WTC11 (cell line): Measurements from ENCODE around the gene MYO15B. TPM values are rescaled to one million over a fixed set of nuclear protein-coding genes. Genes with fewer than 3 reads are reported as not detected.

Source experiments
- ATAC-seq: fragments of 200-7000 bp; cut with Tn5 transposase; 2 replicates; pipeline ENCODE4 v1.10.0; 2021; ENCODE audit warnings: mild to moderate bottlenecking, moderate library complexity
- CTCF ChIA-PET: fragments of 300-600 bp; sonication (Branson Sonifier 250); formaldehyde crosslinking; loops from one replicate; lab custom pipeline; 2021; ENCODE audit warnings: antibody characterized with exemption; lab: Charles Lee
- POLR2A ChIA-PET: fragments of 350-600 bp; sonication (Branson Sonifier 250); formaldehyde crosslinking; loops from one replicate; lab custom pipeline; 2021; ENCODE audit warnings: antibody characterized with exemption; lab: Charles Lee
- DNase-seq: peaks from one replicate; pipeline ENCODE4 v3.0.0; 2021; ENCODE audit warnings: low spot score
- H3K27ac Mint-ChIP-seq: 2 replicates; pipeline ENCODE4 v1.8.0; 2021; ENCODE audit warnings: mixed read lengths
- H3K27me3 Mint-ChIP-seq: 2 replicates; pipeline ENCODE4 v1.8.0; 2021; ENCODE audit warnings: low read depth, mild to moderate bottlenecking, moderate library complexity, mixed read lengths
- H3K36me3 Mint-ChIP-seq: 2 replicates; pipeline ENCODE4 v1.8.0; 2021; ENCODE audit warnings: mixed read lengths
- H3K4me1 Mint-ChIP-seq: 2 replicates; pipeline ENCODE4 v1.8.0; 2022; ENCODE audit warnings: mixed read lengths
- H3K4me3 Mint-ChIP-seq: 2 replicates; pipeline ENCODE4 v1.8.0; 2021; ENCODE audit warnings: mild to moderate bottlenecking, moderate library complexity, mixed read lengths
- H3K9me3 Mint-ChIP-seq: 2 replicates; pipeline ENCODE4 v1.8.0; 2021; ENCODE audit warnings: mixed read lengths
- CREM ChIP-seq: sonication (generic); formaldehyde crosslinking; IDR thresholded peaks from 2 replicates; pipeline ENCODE4 v1.8.1; 2022; ENCODE audit warnings: mild to moderate bottlenecking, missing genetic modification reagents, moderate library complexity
- FOXK1 ChIP-seq: sonication (generic); formaldehyde crosslinking; IDR thresholded peaks from 2 replicates; pipeline ENCODE4 v1.8.0; 2022; ENCODE audit warnings: mild to moderate bottlenecking, moderate library complexity, missing genetic modification reagents
- FOXP1 ChIP-seq: sonication (generic); formaldehyde crosslinking; IDR thresholded peaks from 2 replicates; pipeline ENCODE4 v1.8.0; 2022; ENCODE audit warnings: missing genetic modification reagents, mild to moderate bottlenecking, moderate library complexity, borderline replicate concordance
- IRF2 ChIP-seq: sonication (generic); formaldehyde crosslinking; IDR thresholded peaks from 2 replicates; pipeline ENCODE4 v1.8.0; 2022; ENCODE audit warnings: low read depth, missing genetic modification reagents, borderline replicate concordance
- JUN ChIP-seq: sonication (generic); formaldehyde crosslinking; IDR thresholded peaks from 2 replicates; pipeline ENCODE4 v1.8.0; 2023; ENCODE audit warnings: mild to moderate bottlenecking, missing genetic modification reagents
- total RNA-seq: library from RNA; stranded (reverse); gene quantifications from 3 replicates; pipeline ENCODE4 v1.2.3, GENCODE V29; 2021
- TF ChIP-seq, protein P1 (sequence below): fragments of 250-450 bp; sonication (Bioruptor Pico); conservative IDR thresholded peaks from 2 replicates; pipeline ENCODE4 v1.9.0; 2021; ENCODE audit warnings: mild to moderate bottlenecking
- TF ChIP-seq, protein P2 (sequence below): sonication (generic); formaldehyde crosslinking; IDR thresholded peaks from 2 replicates; pipeline ENCODE4 v1.8.1; 2023; ENCODE audit warnings: mild to moderate bottlenecking, missing genetic modification reagents
- TF ChIP-seq, protein P3 (sequence below): sonication (generic); formaldehyde crosslinking; IDR thresholded peaks from 2 replicates; pipeline ENCODE4 v1.8.1; 2023; ENCODE audit warnings: mild to moderate bottlenecking, missing genetic modification reagents
- TF ChIP-seq, protein P4 (sequence below): sonication (generic); formaldehyde crosslinking; IDR thresholded peaks from 2 replicates; pipeline ENCODE4 v1.8.0; 2022; ENCODE audit warnings: missing genetic modification reagents
- TF ChIP-seq, protein P5 (sequence below): sonication (generic); formaldehyde crosslinking; IDR thresholded peaks from 2 replicates; pipeline ENCODE4 v1.8.1; 2023; ENCODE audit warnings: mild to moderate bottlenecking, missing genetic modification reagents, borderline replicate concordance
- TF ChIP-seq, protein P6 (sequence below): sonication (generic); formaldehyde crosslinking; IDR thresholded peaks from 2 replicates; pipeline ENCODE4 v1.8.1; 2022; ENCODE audit warnings: mild to moderate bottlenecking, missing genetic modification reagents, moderate library complexity, borderline replicate concordance

MYO15B gene
- total RNA-seq, 1 experiment from 2014 or later, result 35.6 TPM

DNA sequence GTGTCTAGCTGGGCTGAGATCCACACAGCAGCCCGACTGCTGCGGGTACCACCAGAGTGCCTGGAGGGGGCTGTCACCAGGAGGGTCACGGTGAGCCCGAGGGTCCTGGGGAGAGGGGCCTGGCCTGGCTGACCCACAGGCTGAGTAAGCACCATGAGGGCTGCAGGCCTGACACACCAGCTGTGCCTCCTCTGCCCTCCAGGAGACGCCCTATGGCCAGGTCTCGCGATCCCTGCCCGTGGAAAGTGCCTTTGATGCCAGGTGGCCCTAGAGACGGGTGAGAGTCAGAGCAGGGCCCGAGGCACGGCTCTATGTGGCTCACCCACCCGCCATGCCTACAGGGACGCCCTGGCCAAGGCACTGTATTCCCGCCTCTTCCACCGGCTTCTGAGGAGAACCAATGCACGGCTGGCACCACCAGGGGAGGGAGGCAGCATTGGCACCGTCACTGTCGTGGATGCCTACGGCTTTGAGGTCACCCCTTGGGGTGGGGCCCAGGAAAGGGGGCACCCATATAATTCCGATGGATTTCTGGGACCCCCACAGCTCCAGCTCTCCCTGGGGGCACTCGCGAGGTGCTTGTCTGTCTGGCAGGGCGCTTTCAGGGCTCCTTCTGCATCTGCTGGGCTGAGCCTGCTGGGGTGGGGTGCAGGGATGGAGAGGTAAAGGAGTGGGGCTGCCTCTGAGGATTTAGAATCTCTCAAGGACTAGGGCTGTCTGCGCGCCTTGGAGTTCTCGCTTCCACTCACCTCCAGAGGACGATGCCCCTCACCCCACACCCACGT lies 7.1 kb downstream of the MYO15B start:
- ATAC-seq, result no peak; the same call in 1 of the 2 replicates
- H3K27ac Mint-ChIP-seq, result no peak overlapping the region
- peaks cover 7% of the 10 kb centered on the region for H3K27me3 Mint-ChIP-seq
- POLR2A ChIA-PET, result no interaction called here
- TF ChIP-seq CREM (CRISPR knock-in tag), result no peak
- TF ChIP-seq IRF2, result no peak
- TF ChIP-seq, protein P1, sequence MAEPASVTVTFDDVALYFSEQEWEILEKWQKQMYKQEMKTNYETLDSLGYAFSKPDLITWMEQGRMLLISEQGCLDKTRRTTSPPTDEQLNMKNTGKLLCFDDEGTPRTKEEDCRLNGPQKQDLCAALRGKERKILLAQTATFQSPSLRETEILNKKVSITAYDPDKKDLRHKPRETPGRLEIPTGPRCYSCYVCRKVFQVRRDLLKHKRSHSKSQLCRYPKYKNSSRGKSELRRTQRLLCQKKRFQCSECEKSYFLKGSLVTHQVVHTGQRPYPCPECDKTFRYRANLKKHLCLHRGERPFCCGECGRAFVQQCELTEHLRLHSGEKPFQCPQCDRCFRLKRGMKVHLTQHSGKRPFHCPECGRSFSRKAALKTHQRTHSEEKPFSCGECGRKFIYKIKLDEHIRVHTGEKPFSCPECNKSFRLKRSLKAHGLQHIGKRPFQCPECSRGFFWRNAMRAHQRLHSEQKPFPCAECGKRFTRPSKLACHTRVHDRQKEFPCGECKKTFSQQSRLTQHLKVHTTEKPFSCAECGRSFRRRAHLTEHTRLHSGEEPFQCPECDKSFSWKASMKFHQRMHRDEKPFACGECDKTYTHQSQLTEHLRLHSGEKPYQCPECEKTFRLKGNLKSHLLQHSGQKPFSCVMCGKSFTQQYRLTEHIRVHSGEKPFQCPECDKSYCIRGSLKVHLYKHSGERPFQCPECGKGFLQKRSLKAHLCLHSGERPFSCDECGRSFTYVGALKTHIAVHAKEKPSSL, result no peak
- TF ChIP-seq, protein P2, sequence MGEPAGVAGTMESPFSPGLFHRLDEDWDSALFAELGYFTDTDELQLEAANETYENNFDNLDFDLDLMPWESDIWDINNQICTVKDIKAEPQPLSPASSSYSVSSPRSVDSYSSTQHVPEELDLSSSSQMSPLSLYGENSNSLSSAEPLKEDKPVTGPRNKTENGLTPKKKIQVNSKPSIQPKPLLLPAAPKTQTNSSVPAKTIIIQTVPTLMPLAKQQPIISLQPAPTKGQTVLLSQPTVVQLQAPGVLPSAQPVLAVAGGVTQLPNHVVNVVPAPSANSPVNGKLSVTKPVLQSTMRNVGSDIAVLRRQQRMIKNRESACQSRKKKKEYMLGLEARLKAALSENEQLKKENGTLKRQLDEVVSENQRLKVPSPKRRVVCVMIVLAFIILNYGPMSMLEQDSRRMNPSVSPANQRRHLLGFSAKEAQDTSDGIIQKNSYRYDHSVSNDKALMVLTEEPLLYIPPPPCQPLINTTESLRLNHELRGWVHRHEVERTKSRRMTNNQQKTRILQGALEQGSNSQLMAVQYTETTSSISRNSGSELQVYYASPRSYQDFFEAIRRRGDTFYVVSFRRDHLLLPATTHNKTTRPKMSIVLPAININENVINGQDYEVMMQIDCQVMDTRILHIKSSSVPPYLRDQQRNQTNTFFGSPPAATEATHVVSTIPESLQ, result no peak
- TF ChIP-seq, protein P3, sequence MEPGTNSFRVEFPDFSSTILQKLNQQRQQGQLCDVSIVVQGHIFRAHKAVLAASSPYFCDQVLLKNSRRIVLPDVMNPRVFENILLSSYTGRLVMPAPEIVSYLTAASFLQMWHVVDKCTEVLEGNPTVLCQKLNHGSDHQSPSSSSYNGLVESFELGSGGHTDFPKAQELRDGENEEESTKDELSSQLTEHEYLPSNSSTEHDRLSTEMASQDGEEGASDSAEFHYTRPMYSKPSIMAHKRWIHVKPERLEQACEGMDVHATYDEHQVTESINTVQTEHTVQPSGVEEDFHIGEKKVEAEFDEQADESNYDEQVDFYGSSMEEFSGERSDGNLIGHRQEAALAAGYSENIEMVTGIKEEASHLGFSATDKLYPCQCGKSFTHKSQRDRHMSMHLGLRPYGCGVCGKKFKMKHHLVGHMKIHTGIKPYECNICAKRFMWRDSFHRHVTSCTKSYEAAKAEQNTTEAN (CRISPR knock-in tag), result no peak
- TF ChIP-seq, protein P4, sequence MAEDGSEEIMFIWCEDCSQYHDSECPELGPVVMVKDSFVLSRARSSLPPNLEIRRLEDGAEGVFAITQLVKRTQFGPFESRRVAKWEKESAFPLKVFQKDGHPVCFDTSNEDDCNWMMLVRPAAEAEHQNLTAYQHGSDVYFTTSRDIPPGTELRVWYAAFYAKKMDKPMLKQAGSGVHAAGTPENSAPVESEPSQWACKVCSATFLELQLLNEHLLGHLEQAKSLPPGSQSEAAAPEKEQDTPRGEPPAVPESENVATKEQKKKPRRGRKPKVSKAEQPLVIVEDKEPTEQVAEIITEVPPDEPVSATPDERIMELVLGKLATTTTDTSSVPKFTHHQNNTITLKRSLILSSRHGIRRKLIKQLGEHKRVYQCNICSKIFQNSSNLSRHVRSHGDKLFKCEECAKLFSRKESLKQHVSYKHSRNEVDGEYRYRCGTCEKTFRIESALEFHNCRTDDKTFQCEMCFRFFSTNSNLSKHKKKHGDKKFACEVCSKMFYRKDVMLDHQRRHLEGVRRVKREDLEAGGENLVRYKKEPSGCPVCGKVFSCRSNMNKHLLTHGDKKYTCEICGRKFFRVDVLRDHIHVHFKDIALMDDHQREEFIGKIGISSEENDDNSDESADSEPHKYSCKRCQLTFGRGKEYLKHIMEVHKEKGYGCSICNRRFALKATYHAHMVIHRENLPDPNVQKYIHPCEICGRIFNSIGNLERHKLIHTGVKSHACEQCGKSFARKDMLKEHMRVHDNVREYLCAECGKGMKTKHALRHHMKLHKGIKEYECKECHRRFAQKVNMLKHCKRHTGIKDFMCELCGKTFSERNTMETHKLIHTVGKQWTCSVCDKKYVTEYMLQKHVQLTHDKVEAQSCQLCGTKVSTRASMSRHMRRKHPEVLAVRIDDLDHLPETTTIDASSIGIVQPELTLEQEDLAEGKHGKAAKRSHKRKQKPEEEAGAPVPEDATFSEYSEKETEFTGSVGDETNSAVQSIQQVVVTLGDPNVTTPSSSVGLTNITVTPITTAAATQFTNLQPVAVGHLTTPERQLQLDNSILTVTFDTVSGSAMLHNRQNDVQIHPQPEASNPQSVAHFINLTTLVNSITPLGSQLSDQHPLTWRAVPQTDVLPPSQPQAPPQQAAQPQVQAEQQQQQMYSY (CRISPR knock-in tag), result no peak
- TF ChIP-seq JUN, result no peak
- no peak for TF ChIP-seq FOXP1 (CRISPR knock-in tag)
- TF ChIP-seq, protein P5, sequence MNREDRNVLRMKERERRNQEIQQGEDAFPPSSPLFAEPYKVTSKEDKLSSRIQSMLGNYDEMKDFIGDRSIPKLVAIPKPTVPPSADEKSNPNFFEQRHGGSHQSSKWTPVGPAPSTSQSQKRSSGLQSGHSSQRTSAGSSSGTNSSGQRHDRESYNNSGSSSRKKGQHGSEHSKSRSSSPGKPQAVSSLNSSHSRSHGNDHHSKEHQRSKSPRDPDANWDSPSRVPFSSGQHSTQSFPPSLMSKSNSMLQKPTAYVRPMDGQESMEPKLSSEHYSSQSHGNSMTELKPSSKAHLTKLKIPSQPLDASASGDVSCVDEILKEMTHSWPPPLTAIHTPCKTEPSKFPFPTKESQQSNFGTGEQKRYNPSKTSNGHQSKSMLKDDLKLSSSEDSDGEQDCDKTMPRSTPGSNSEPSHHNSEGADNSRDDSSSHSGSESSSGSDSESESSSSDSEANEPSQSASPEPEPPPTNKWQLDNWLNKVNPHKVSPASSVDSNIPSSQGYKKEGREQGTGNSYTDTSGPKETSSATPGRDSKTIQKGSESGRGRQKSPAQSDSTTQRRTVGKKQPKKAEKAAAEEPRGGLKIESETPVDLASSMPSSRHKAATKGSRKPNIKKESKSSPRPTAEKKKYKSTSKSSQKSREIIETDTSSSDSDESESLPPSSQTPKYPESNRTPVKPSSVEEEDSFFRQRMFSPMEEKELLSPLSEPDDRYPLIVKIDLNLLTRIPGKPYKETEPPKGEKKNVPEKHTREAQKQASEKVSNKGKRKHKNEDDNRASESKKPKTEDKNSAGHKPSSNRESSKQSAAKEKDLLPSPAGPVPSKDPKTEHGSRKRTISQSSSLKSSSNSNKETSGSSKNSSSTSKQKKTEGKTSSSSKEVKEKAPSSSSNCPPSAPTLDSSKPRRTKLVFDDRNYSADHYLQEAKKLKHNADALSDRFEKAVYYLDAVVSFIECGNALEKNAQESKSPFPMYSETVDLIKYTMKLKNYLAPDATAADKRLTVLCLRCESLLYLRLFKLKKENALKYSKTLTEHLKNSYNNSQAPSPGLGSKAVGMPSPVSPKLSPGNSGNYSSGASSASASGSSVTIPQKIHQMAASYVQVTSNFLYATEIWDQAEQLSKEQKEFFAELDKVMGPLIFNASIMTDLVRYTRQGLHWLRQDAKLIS (CRISPR knock-in tag), result no peak
- TF ChIP-seq, protein P6, sequence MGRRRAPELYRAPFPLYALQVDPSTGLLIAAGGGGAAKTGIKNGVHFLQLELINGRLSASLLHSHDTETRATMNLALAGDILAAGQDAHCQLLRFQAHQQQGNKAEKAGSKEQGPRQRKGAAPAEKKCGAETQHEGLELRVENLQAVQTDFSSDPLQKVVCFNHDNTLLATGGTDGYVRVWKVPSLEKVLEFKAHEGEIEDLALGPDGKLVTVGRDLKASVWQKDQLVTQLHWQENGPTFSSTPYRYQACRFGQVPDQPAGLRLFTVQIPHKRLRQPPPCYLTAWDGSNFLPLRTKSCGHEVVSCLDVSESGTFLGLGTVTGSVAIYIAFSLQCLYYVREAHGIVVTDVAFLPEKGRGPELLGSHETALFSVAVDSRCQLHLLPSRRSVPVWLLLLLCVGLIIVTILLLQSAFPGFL (CRISPR knock-in tag), result no peak
- TF ChIP-seq FOXK1 (CRISPR knock-in tag), result no peak
- TF ChIP-seq, all 79 proteins: peak for 0
- Mint-ChIP-seq H3K4me1 (no peaks in the 10 kb centered on the region), H3K9me3 (no peaks in the 10 kb centered on the region), H3K36me3 (no peaks in the 10 kb centered on the region), H3K4me3 (no peak overlapping the region)
- CTCF ChIA-PET, result interaction anchor here (0.6 to 8.9 kb wide), 5 partner anchors 10 to 310 kb away, joined by 3 to 52 read pairs (median 4); partner anchors contain the start of genes MRPL38 and SMIM5
- no peak for DNase-seq
